Measurements from ENCODE around the gene DAP.

The DAP gene

DNA sequence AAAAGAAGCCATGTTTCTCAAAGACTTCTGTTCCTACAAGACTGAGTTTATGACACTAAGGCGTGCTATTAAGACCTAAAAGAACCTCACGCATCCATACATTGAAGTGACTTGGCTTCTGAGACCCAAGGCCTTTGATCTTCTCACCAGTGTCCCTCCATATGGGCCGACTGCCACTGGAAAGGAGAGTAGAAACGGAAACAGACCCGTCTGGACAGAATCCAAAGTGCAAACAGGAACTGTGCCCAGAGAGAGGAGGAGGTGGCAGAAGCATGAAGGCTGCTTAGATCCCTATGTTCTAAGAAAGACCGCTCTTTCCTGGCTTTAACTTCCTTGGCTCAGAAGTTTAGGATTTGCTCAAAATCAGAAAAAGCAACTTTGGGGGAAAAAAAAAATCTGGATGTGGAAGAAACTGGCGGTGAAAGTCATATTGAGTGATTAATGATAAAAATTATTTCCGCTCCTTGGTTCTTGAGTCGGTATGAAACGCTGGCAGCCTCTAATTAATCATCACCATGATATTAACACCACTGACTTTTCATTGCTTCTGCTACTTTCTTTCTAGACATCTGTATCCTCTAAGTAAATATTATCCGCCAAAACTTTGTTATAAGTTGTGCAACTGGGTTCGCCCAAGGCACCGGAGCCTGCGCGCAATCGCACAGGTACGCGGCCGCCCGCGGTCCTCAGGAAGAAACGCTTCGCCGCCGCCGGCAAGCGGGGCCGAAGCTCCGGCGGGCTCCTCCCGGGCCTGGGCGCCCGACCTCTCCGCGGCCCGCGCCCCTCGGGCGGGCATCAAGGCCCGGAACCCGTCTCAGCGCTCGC is 726 bp downstream of the DAP start:
- DNase-seq: peak in 4 of 5 experiments; percentile 7 to 54 (median 28)

DNA sequence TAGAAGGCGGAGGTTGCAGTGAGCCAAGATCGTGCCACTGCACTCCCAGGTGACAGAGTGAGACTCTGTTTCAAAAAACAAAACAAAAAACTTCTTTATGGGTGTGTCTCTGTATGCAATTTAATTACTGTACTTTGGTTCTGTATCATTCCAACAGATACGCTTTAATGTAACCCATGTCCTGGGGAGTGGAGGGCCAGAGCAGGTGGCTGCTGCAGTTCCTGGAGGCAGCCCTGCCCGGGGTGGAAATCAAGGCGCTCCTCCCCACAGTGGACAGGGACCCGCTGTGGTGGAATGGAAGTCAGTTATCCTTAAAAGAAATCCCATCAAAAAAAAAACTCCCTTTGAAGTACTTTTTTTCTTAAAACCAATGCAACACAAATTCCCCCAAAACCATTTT is 1.9 kb downstream of the DAP start:
- no peak for DNase-seq

- DNase-seq: no peak
Observed at GRCh38 chr5:10757922-10758555, 3.0 kb downstream of the DAP start.

DNA sequence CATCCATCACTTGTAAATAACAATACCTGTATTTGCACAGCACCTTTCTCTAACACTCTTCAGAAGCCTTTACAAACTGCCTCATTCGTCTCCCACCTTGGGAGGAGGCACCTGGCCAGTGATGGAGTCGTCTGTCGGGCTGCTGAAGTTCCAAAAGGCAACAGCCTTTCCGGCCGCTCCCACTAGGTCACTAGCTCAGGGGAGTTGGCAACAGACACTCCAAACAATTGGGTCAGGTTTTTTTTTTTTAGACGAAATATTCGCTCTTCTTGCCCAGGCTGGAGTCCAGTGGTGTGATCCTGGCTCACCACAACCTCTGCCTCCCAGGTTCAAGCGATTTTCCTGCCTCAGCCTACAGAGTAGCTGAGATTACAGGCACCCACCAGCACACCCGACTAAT is 4.0 kb downstream of the DAP start:
- no peak for DNase-seq

DNA sequence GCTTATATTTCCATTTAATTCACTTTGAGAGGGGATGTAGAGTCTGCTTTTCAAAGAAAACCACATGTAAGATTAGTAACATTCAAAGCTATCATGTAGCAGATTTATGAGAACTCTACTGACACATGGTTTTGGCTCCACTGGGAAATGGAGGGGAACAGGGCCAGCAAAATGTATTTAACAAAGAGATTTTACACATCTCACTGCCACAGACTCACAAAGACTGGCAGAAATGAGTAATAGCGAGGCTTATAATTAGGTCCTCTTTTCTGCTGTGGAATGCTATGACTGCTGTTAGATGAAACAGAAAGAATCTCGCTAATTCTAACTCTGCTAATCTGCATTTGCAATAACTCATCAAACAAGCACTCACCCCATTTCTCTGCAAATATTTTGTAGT is 4.5 kb downstream of the DAP start:
- peak in 1 of 5 experiments; percentile 26 for DNase-seq

- no peak for DNase-seq
Observed at GRCh38 chr5:10753178-10753577, 7.9 kb downstream of the DAP start.

- no peak for DNase-seq
Observed at GRCh38 chr5:10752451-10752850, 8.6 kb downstream of the DAP start.

- DNase-seq: no peak
Observed at GRCh38 chr5:10750909-10751308, 10.1 kb downstream of the DAP start.

GRCh38 chr5:10747678-10748622 is 13.1 kb downstream of the DAP start:
- DNase-seq: no peak

- DNase-seq: no peak
Observed at GRCh38 chr5:10746711-10747110, 14.3 kb downstream of the DAP start.

- DNase-seq: no peak
Observed at GRCh38 chr5:10745133-10745532, 15.9 kb downstream of the DAP start.

- DNase-seq: no peak
Observed at GRCh38 chr5:10744681-10745080, 16.4 kb downstream of the DAP start.

DNA sequence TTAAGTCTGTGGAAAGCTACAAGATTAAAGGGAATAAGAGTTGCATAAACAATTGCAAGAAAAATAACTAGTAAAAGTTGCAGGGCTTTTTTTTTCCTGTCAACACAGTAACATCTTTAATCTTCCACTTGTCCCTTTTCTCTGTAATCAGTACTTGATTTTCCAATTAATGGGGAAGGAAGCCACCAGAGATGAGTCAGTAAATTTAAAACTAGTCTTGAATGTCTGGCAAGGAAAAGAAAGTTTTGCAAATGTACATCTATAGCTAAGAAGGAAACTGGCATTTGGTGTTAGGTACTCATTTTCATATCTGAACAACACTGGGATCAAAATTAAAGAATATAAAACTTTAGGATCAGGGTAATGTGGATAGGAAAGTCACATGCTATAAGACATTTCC is 17.1 kb downstream of the DAP start:
- DNase-seq: no peak

GRCh38 chr5:10743526-10743925 is 17.5 kb downstream of the DAP start:
- DNase-seq: no peak

DNA sequence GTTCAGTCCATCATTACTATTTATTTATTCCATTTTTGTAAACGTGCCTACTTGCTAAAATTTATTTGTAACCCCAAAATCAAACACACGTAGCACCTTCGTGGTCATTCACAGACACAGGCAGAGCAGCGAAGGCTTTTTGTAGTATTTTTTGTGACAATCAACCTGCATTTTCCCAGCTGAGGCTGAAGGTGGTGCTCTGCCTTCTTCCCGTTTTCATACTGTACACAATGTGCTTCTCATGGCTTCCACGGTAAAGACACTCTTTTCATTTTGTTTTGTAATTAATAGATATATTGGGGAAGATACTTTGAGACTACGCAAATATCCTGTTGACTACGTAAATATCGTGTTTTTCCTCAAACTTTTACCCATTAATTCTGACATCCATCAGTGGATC is 19.4 kb downstream of the DAP start:
- DNase-seq: no peak

DNA sequence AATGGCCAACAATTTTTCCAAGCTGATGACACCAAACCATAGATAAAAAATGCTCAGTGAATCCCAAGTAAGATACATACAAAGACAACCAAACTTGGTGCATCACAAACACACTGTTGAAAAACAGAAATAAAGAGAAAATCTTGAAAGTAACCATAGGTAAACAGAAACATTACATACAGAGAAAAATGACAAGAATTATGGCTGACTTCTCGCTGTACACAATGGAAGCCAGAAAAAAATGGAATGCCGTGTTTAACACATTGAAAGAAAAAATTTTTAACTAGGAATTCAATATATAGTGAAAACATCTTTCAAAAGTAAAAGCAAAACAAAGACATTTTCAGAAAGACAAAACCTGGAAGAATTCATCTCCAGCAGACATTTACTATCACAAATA is 20.6 kb downstream of the DAP start:
- no peak for DNase-seq

- DNase-seq: no peak
Observed at GRCh38 chr5:10737880-10738279, 23.2 kb downstream of the DAP start.

- no peak for DNase-seq
Observed at GRCh38 chr5:10736808-10737207, 24.2 kb downstream of the DAP start.

- DNase-seq: no peak
Observed at GRCh38 chr5:10736354-10736753, 24.7 kb downstream of the DAP start.

DNA sequence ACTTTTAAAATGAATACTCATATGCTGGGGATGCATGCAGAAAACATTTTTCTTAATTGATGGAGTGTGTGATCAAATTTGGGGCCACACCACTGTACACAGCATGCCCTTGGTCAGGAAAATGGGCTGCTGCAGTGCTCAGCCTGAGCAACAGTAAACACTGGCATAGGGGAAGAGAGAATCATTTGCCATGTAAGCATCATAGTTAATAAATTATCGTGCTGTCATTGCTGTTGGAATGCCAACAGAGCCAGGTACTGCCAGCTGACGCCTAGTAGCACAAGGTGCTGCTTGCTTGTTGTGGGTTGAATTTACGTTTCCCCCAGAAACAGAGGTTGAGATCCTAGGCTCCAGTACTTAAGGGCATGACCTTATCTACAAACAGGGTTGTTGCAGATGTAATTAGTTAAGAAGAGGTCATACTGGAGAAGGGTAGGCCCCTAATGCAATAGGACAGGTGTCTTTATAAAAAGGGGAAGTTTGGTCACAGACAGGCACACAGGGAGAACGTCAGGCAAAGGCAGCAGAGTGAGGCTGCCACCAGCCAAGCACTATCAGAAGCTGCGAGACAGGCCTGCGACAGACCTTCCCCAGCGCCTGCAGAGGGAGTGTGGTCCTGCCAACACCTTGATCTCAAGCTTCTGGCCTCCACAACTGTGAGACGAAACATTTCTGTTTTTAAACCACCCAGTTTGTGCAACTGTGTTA is 25.3 kb downstream of the DAP start:
- DNase-seq: no peak

- DNase-seq: no peak
Observed at GRCh38 chr5:10734832-10735523, 26.1 kb downstream of the DAP start.
